ENCODE data around the gene RFTN1.

- TF ChIP-seq CTCF (IDR thresholded peaks at IDR 0.05) (no peak), EP300 (IDR thresholded peaks at IDR 0.05) (no peak), POLR2AphosphoS5 (IDR thresholded peaks at IDR 0.05) (no peak)
Measured at GRCh38 chr3:16512435-16513140, 911 bp downstream of the RFTN1 start.

All from suprapubic skin (tissue), 4 donors.